Panc1 (cell line): ENCODE measurements around the gene SLCO2A1.

Experiments
- CTCF ChIP-seq: fragments of 450-650 bp; IDR thresholded peaks from 2 replicates; pipeline ENCODE4 v1.5.1; 2017; ENCODE audit warnings: mild to moderate bottlenecking
- POLR2AphosphoS5 ChIP-seq: IDR thresholded peaks from 2 replicates; pipeline ENCODE4 v1.6.1; 2012; ENCODE audit warnings: mild to moderate bottlenecking, low read depth, low read length, moderate library complexity
- REST ChIP-seq, 2 experiments: IDR thresholded peaks; 2 replicates each; pipeline ENCODE4 v1.6.1; 2011 to 2012; ENCODE audit warnings: low read depth in 2 of 2, control low read depth in 1 of 2, low read length in 1 of 2, mild to moderate bottlenecking in 1 of 2, moderate library complexity in 1 of 2; ENCODE audit not compliant: insufficient read depth in 1 of 2
- SIN3A ChIP-seq: IDR thresholded peaks from 2 replicates; pipeline ENCODE4 v1.6.1; 2012; ENCODE audit warnings: low read depth, mild to moderate bottlenecking, low read length, moderate library complexity, borderline replicate concordance; ENCODE audit not compliant: insufficient read depth

GRCh38 chr3:133958071-133958805 is 71.5 kb downstream of the SLCO2A1 start:
- TF ChIP-seq CTCF (no peak), POLR2AphosphoS5 (no peak), REST (IDR thresholded peaks at IDR 0.05; ENCODE audit: insufficient read depth in 1 of 2, low read depth in 2 of 2, low read length in 1 of 2) (no peak), SIN3A (no peak)
